ENCODE results near the gene IP6K3. TPM values are rescaled to one million over a fixed set of nuclear protein-coding genes. Genes with fewer than 3 reads are reported as not detected.

IP6K3 gene
- total RNA-seq, 1 donor from 2014 or later: 2.7 TPM

- TF ChIP-seq CTCF (IDR thresholded peaks at IDR 0.05; ENCODE audit: partially characterized antibody, unreplicated experiment): no peak
- Mint-ChIP-seq H3K4me3 (ENCODE audit: unreplicated experiment) (no peak overlapping the region), H3K9me3 (ENCODE audit: unreplicated experiment) (peaks cover 2% of the 10 kb centered on the region), H3K27ac (ENCODE audit: unreplicated experiment) (no peak overlapping the region), H3K36me3 (ENCODE audit: unreplicated experiment) (no peaks in the 10 kb centered on the region), H3K27me3 (ENCODE audit: unreplicated experiment) (peaks cover 13% of the 10 kb centered on the region), H3K4me1 (ENCODE audit: low read depth, unreplicated experiment) (peaks cover 27% of the 10 kb centered on the region)
- no peak for DNase-seq
Observed at GRCh38 chr6:33729059-33729458, 17.6 kb downstream of the IP6K3 start.

GRCh38 chr6:33728438-33728837, 18.3 kb downstream of the IP6K3 start:
- no peak for TF ChIP-seq CTCF (IDR thresholded peaks at IDR 0.05; ENCODE audit: partially characterized antibody, unreplicated experiment)
- H3K4me1 Mint-ChIP-seq (ENCODE audit: low read depth, unreplicated experiment): peaks cover 25% of the 10 kb centered on the region
- DNase-seq: no peak
- peaks cover 2% of the 10 kb centered on the region for H3K9me3 Mint-ChIP-seq (ENCODE audit: unreplicated experiment)
- no peaks in the 10 kb centered on the region for H3K36me3 Mint-ChIP-seq (ENCODE audit: unreplicated experiment)
- no peak overlapping the region for H3K4me3 Mint-ChIP-seq (ENCODE audit: unreplicated experiment)
- H3K27ac Mint-ChIP-seq (ENCODE audit: unreplicated experiment): no peak overlapping the region
- H3K27me3 Mint-ChIP-seq (ENCODE audit: unreplicated experiment): peaks cover 13% of the 10 kb centered on the region

- no peak for TF ChIP-seq CTCF (IDR thresholded peaks at IDR 0.05; ENCODE audit: partially characterized antibody, unreplicated experiment)
- H3K36me3 Mint-ChIP-seq (ENCODE audit: unreplicated experiment): no peaks in the 10 kb centered on the region
- H3K9me3 Mint-ChIP-seq (ENCODE audit: unreplicated experiment): peaks cover 2% of the 10 kb centered on the region
- no peak overlapping the region for H3K27ac Mint-ChIP-seq (ENCODE audit: unreplicated experiment)
- no peak for DNase-seq
- peaks cover 20% of the 10 kb centered on the region for H3K4me1 Mint-ChIP-seq (ENCODE audit: low read depth, unreplicated experiment)
- peaks cover 16% of the 10 kb centered on the region for H3K27me3 Mint-ChIP-seq (ENCODE audit: unreplicated experiment)
- no peak overlapping the region for H3K4me3 Mint-ChIP-seq (ENCODE audit: unreplicated experiment)
Observed at GRCh38 chr6:33727932-33728331, 18.8 kb downstream of the IP6K3 start.

- Mint-ChIP-seq H3K36me3 (ENCODE audit: unreplicated experiment) (no peaks in the 10 kb centered on the region), H3K4me1 (ENCODE audit: low read depth, unreplicated experiment) (peaks cover 14% of the 10 kb centered on the region), H3K27ac (ENCODE audit: unreplicated experiment) (no peak overlapping the region), H3K9me3 (ENCODE audit: unreplicated experiment) (peaks cover 2% of the 10 kb centered on the region), H3K27me3 (ENCODE audit: unreplicated experiment) (peaks cover 15% of the 10 kb centered on the region), H3K4me3 (ENCODE audit: unreplicated experiment) (no peak overlapping the region)
- TF ChIP-seq CTCF (IDR thresholded peaks at IDR 0.05; ENCODE audit: partially characterized antibody, unreplicated experiment): no peak
- DNase-seq: no peak
Observed at GRCh38 chr6:33727126-33727525, 19.6 kb downstream of the IP6K3 start.

- TF ChIP-seq CTCF (IDR thresholded peaks at IDR 0.05; ENCODE audit: partially characterized antibody, unreplicated experiment): no peak
- H3K36me3 Mint-ChIP-seq (ENCODE audit: unreplicated experiment): no peaks in the 10 kb centered on the region
- no peak for DNase-seq
- H3K4me3 Mint-ChIP-seq (ENCODE audit: unreplicated experiment): no peak overlapping the region
- peaks cover 14% of the 10 kb centered on the region for H3K4me1 Mint-ChIP-seq (ENCODE audit: low read depth, unreplicated experiment)
- peaks cover 15% of the 10 kb centered on the region for H3K27me3 Mint-ChIP-seq (ENCODE audit: unreplicated experiment)
- peaks cover 2% of the 10 kb centered on the region for H3K9me3 Mint-ChIP-seq (ENCODE audit: unreplicated experiment)
- no peak overlapping the region for H3K27ac Mint-ChIP-seq (ENCODE audit: unreplicated experiment)
Observed at GRCh38 chr6:33726696-33727095, 20.0 kb downstream of the IP6K3 start.
